HG03558 (cell line): ENCODE results near the gene PTTG2.
"Not testable (repeated sequence)": the region's sequence is repeated elsewhere in the genome, so short reads cannot be mapped to it uniquely, and the experiment has no call there.

Source experiments
- ATAC-seq: cut with Tn5 transposase; IDR thresholded peaks from one replicate; pipeline ENCODE4 v1.9.1; 2021; ENCODE audit warnings: moderate number of reproducible peaks; ENCODE audit not compliant: unreplicated experiment; ENCODE audit errors: extremely low read depth

PTTG2 gene

DNA sequence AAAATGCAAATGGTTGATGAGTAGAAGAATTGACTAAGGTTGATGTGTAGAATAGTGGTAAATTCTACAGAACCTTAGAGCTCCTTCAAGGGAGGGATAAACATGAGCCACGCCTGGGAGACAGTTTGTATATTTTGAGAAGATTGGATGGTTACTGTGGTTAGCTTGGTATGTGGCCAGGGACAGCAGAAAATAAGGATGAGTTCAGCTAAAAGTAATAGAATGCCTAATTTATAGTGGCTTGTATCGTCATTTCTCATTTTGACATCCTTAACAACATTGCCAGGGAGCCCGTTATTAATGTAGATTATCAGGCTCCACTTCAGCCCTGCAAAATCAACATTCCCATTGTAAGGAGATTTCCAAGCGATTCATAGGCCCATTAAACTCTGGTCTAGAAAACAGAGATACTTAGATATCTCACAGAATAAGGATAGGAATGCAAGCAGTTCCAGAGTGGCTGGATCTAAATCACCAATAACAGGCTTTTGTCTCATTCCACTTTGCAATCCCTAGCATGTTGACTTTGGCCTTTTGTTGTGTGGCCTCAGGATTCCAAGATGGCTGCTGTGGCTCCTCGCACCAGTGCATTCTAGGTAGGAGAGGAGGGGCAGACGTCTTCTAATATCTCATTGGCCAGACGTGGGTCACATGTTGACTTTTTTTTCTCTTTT is 6.4 kb upstream of the PTTG2 start:
- no peak for ATAC-seq

DNA sequence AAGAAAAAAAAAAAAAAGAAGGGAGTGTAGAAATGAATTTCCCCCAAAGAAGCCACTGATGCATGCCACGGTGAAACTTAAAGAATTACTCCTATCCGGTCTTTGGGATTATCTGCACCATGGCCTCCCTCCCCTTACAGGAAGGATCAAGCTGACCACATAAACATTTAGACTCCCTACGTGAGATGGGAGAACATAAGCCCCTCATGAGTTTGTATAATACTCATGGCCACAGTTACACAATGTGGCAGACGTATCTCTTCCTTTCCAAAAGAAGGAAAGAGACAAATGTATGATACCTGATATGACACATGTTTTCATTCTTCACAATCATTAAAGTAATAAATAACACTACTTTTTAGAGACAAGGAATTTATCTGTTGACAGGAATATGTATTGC is 3.3 kb upstream of the PTTG2 start:
- no peak for ATAC-seq

DNA sequence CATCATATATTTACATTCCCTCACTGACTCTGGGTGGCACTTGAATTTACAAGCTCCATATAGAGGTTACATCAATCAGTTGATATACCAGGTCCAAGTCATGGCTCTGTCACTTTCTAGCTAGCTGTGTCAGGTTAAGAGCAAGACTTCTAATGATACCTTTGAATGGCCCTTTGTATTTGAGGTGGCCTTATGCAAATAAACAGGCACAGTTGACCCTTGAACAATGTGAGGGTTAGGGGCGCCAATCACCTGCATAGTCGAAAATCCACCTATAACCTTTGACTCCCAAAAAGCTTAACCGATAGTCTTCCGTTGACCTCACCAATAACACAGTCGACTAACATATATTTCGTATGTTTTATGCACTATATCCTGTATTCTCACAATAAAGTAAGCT is 1.3 kb upstream of the PTTG2 start:
- ATAC-seq: no peak

DNA sequence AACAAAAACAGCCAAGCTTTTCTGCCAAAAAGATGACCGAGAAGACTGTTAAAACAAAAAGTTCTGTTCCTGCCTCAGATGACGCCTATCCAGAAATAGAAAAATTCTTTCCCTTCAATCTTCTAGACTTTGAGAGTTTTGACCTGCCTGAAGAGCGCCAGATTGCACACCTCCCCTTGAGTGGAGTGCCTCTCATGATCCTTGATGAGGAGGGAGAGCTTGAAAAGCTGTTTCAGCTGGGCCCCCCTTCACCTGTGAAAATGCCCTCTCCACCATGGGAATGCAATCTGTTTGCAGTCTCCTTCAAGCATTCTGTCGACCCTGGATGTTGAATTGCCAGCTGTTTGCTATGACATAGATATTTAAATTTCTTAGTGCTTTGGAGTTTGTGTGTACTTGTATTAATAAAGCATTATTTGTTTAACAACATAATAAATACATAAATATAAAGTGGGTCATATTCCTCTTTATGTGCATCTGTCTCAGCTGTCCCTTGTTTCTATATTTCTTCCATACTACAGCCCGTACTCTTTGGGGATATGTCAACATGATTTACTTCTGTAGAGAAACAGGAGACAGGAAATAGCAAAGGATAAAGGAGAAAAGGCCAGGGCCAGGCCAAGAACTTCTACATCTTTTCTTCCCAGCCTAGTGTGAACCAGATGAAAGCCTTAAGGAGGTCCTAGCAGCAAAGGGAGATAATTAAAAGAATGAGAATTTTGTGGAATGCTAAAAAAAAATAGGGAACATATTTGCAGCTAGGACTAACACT is 667 bp downstream of the PTTG2 start:
- no peak for ATAC-seq

DNA sequence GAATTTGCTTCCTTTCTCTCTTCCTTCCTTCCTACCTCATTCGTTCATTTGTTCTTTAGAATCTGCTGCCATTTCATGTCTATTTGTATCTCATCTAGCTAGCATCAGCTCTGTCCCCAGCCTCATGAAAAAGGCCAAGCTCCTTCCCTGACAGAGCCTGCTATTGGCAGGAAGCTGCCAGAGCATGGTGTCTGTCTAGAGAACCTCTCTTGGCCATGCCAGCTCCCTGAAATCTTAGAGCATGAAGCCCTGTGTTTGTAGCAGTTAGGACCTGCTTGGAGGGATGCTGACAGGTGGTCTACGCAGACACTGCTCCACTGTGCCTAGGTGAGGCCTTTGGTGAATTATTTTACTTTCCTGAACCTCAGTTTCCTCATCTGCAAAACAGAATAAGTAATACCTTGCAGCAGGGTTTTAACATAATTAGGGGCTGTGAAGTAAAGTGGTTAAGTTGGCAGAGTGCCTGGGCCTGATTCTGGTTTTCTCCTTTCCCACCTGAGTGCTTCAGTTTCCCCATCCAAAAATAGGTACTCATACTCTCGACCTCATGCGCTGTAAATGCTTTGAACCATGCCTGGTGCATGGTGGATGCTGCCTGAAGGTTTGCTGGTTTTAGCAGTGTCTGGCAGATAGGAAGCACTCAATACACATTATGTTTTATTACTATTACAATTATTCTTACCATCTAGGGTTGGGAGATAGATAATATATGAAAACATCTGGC is 4.7 kb downstream of the PTTG2 start:
- no peak for ATAC-seq

DNA sequence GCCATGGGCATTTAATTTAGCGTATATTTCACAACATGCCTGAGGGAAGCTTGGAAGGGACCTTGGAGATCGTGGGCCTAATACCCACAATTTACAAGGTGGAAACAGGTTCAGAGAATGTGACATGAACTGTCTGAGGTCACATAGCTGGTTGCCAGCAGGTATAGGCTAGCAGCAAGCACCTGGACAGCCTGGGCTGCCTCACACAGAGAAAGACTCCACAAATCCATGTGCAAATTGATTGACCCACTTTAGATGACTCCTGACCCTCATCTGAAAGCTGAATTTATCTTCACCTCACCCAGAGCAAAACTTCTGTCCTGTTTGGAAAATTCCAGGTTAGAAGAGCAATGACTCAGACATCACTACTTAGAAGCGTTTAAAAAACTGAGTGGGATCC is 5.8 kb downstream of the PTTG2 start:
- no peak for ATAC-seq

DNA sequence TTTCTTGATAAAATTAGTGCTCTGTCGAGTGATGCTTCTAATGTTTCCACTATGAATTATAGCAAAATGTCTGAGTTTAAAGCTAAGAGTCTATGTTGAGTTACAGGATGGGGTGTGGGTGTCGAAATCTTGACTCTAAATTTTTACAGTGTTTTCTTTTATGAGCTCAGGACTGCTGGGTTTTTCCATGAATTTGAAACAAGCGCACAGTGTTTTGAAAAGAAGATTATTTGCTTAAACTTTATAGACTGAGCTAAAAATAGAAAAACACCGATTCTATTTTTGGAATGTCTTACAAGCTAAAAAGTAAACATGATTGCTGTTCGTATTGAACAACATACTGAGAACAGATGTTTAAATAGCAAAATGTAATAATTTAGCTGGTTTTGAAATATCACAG is 7.5 kb downstream of the PTTG2 start:
- ATAC-seq: no peak

DNA sequence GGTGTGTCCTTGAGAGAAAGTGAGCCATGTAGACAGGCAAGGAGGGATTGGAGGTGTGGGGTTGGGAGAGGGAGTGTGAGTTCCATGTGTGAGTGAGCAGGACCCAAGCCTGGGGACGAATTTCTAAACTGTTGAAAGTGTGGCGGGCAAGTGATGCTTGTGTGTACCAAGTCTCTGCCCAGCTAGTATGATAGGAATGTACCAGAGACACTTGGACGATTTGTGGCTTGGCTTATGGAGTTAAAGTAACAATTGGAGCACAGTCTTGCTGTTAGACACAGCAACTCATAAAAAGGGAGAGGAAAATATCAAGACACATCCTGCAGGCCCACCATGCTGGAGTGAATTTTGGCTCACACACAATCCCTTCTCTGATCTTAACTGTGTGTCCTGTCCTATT is 8.5 kb downstream of the PTTG2 start:
- ATAC-seq: no peak

DNA sequence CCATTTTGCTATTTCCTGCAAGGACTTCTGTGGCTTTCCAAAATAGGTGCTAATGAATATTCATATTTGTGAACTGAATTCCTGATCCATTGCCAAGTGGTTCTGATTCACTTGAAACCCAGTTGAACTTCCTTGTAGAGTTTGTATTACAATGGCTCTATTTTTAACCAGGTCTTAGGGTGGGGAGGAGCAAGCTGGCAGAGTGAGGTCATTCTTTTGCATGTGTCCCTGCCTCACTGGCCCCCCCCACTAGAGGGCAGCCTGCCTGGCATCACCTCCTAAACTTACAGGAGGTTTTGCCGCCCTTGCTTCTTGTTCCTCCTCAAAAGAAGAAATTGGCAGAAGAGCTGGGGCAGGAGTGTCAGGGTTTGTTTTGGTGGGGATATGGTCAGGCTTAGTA is 10.5 kb downstream of the PTTG2 start:
- ATAC-seq: no peak

DNA sequence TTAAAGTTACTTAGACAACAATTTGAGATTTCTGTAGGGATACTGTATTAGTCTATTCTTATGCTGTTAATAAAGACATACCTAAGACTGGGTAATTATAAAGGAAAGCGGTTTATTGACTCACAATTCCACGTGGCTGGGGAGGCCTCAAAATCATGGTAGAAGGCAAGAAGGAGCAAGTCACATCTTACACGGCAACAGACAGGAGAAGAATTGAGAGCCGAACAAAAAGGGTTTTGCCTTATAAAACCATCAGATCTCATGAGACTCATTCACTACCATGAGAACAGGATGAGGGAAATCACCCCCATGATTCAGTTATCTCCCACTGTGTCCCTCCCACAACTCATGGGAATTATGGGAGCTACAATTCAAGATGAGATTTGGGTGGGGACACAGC is 11.0 kb downstream of the PTTG2 start:
- no peak for ATAC-seq

DNA sequence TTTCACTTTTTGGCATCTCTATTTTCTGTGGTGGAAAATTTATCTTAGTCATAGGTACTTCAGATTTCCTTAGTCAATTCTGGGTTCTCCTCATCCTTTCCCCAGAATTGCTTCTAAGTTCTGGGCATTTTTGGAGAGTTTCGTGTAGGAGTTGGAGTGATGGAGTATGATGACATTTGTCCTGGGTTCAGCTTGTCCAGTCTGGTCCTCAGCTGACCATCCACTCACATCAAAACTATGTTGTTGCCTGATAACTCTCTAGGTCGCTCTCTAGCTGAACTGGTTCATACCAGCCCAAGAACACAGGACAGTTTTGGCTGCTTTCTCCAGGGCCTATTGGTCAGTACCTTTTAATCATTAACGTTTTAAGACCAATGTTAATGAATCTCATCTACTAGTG is 13.2 kb downstream of the PTTG2 start:
- ATAC-seq: no peak

DNA sequence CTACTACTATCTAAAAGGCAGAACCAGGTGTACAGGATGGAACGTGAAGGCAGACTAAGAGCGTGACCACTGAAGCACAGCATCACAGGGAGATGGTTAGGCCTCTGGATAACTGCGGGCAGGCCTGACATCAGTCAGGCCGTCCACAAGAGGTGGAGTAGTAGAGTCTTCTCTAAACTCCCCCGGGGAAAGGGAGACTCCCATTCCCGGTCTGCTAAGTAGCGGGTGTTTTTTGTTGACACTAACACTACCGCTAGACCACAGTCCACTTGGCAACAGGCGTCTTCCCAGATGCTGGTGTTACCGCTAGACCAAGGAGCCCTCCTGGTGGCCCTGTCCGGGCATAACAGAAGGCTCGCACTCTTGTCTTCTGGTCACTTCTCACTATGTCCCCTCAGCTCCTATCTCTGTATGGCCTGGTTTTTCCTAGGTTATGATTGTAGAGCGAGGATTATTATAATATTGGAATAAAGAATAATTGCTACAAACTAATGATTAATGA is 15.2 kb downstream of the PTTG2 start:
- ATAC-seq: not testable (repeated sequence)

DNA sequence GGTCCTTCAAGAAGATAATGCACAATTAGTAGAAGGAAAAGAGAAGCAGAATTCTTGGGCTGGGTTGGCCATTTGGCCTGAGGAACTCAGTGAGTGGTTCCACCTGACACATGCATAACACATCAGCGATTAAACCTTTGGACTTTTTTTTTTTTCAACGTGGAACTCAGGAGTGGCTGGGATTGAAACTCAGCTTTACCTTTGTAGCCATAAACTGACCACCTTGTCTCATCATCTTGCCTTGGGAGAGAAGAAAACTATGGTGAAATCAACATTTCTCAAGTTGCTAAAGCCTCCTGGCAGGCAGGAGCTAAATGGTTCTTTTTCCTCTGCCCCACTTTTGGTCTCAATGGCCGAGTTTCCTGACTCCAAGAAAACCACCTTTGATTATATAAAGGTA is 16.3 kb downstream of the PTTG2 start:
- no peak for ATAC-seq

DNA sequence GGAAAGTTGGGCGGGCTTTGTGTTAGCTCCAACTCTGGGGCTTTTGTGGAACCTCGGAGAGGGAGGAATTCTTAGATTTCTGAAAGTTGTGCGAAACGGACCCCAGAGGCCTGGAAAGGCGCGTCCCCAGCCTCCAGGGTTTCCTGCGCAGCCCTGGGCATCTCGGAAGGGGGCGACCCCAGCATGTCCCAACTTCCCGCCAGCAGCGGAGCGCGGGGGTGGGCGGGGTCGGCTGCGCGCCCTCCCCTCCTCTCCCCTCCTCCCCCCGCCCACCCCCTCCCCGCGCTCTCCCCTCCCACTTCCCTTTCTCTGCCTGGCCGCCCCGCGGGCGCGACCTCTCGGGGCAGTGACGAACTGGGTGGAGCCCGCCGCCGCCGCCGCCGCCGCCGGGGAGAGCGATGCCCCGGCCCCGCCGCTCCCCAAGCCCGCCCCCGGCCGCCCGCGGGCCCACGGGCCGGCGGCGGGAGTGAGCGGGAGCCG is 16.8 kb downstream of the PTTG2 start:
- ATAC-seq: peak; percentile 36

DNA sequence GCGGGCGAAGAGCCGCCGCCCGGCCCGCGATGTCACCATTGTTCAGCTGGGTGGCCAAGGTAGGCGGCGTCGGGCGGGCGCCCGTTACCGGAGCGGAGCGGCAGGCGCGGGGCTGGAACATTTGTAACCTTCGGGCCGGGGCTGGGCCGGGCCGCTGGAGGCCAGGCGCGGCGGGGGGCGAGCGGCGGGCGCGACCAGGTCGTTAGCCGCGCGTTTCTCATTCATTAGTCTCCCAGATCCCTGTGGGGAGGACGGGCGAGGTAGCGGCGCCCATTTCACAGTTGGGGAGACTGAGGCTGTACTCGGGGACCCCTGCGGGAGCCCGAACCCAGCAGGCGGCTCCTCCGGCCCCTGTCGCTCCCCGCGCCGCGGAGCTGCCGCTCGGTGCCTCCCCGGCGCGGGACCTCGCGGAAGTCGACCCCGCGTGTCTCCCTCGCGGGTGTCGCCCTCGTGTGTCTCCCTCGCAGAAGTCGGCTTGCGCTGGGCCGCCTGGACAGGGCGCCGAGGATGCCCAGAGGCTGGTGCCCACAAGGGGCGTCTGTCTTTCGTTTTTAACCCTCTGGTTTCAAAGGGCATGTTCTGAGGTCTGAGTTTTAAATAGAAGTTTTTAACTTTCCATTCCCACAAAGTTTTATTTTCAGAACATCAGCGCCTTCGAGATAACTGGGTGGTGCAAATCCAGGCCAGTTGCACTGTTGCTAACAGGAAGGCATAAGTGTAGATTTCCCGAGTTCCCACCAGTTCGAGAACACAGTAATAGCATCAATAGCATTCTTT is 17.5 kb downstream of the PTTG2 start:
- peak; percentile 41 for ATAC-seq

DNA sequence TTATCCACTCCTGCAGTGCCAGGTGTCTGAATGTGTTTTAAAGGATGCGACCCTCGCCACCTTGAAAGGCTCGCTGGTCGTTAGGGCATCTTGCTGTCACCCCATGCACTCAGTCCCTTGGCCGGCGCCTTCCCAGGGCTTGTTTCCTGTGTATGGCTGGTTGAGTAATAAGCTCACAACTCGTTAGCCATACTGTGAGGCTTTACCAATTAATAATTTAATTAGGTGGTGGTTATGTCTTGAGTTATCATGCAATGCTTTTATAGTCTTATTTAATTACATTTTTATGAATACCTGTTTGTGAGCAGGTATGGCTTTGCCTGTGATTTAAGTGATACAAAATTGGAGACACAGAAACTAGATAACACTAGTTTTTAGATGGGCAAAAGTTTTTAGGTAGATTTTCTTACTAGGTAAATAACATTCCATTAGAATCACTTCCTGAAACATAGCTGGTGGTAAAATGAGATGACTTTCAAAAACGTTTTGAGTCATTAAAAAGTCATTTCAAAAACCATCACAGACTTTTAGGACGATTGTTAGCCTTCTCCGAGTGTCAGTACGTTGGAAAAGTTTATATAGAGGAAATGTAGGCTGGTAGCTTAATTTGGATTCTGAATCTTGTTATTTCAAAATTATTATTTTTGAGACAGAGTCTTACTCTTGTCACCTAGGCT is 18.2 kb downstream of the PTTG2 start:
- ATAC-seq: no peak

DNA sequence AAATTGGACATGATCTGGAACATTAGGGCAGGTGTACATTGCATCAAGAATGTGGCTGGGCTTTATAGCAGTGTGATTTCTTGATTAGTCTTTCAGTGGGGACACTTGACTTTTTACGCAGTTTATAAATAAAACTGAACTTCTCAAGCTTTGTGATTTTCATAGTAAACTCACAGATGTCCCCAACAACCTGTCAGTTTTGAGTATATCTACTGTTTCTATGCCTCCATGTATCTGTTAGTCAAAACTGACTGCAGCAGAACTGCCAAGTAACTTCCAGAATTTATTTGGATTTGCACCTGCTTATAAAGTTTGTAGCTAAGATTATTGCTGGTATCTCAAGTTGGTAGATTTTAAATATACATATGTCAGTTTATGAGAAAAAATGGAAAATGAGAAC is 20.0 kb downstream of the PTTG2 start:
- no peak for ATAC-seq

DNA sequence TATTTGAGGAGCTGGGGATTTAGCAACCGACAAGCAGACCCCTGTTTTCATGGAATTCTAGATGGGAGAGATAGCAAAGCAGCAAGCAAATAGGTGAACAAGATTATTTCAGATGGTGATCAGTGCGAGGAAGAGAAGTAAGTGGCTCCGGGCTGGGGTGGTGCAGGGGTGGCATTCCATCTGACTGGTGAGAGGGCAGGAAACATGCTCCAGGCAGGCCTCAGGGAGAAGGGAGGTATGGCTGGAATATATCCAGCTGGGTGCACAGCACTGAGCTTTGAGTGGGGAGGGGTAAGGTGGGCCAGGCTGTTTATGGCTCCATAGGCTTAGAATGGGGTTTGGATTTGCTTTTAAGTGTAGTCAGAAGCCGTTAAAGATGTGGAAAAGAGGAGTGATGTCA is 21.2 kb downstream of the PTTG2 start:
- ATAC-seq: no peak

DNA sequence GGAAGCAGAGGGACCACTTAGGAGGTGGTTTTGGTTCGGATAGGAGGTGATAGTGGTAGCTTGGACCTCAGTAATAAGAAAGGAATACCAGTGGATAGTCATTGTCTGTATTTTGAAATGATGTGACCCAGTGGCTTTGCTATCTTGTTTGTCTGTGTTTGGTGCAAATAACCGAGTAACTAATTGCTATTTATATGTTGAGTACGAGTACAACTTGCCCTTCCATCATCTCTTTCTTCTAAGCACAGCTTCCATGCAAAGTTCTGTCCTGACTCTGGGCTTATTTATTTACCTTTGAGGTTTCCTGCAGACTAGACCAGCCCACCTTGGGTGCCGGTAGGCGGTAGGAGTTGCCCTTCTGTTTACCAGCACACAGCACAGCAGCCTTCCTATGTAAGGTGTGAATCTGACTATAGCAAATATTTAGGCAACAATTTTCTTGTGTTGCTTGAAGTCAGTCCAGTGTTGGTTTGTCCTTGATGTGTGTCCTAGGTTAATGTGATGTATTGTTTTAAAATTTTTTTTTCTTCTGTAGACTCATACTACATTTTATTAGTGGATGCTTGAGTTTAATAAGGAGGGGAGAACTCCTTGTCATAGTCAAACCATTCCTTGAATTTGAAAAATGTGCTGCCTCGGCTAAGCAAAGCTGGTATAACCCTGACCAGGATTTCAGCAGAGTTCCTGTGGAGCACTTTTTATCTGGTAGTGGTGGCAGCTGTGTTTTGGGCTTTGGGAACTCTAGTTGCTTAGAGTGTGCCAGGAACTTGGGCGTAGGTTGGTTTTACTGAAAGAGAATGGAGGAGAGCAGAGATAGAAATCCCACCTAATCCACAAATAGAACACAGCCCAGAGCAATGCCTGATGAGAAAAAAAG is 21.9 kb downstream of the PTTG2 start:
- ATAC-seq: no peak
